Erythroblast (primary cell): ENCODE measurements around the gene ZNF343.

Experiments used
- DNase-seq, 2 experiments: peaks; one replicate each; lab custom pipeline; 2025; lab: John Stamatoyannopoulos, UW
- GATA1 ChIP-seq: IDR thresholded peaks from 2 replicates; pipeline ENCODE4 v1.6.1; 2011; ENCODE audit warnings: low read depth, mild to moderate bottlenecking, control low read depth, low read length, moderate library complexity
- POLR2A ChIP-seq: IDR thresholded peaks from 2 replicates; pipeline ENCODE4 v1.6.1; 2011; ENCODE audit warnings: mild to moderate bottlenecking, low read length

ZNF343 gene

DNA sequence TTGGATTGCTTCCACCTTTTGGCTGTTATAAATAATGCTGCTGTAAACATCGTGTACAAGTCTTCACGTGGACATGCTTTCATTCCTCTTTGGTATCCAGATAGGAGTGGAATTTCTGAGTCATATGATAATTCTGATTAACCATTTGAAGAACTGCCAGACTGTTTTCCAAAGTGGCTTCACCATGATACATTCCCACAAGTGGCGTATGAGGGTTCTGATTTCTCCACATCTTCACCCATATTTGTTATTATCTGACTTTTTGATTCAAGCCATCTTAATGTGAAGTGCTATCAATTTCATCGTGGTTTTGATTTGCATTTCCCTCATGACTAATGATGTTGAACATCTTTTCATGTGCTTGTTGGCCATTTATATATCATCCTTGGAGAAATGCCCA lies 35.2 kb downstream of the ZNF343 start:
- DNase-seq, result no peak
- TF ChIP-seq POLR2A, result no peak
- TF ChIP-seq GATA1, result no peak

DNA sequence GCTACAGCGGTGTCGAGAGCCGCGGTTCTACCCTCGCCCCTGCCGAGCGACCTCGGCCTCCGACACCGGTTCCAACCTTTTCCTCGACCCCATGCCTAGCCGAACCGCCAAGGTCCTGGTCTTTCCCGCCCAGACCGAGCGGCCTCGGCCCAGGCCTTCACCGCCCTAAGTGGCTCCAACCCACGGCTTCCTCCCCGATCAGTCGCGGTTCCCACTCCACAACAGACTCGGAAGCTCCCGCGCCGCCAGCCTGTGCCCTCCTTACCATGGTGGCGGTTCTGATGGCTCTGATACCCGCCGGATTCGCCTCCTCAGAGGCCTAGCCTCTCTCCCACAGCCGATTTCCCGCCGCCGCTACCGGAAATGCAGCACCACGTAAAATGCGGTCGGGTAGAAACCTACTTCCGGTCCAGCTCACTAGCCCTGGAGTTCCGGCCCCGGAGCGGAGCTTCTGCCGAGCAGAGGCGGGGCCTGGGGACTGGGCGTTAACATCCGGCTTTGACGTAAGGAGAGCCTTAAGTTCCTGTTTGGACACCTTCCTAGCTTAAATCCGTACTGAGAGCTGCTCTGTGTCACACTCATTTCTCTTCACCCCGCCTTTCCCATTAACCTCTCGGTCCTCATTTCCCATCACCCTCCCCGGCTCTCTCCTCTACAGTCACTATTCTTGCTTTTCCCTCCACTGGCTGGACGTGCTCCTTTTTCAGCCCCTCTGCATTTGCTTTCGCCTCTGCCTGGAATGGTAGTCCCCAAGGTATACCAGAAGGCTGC lies 38.1 kb downstream of the ZNF343 start, which contains the start of gene SNRPB:
Gene SNRPB, minus strand, starts transcription at position 367 of the 771 bp plus-strand sequence. Its CDS starts 99 bp downstream, at position 268.
- peak; percentile 99 for DNase-seq
- TF ChIP-seq GATA1 (no peak), POLR2A (peak; percentile 98)

DNA sequence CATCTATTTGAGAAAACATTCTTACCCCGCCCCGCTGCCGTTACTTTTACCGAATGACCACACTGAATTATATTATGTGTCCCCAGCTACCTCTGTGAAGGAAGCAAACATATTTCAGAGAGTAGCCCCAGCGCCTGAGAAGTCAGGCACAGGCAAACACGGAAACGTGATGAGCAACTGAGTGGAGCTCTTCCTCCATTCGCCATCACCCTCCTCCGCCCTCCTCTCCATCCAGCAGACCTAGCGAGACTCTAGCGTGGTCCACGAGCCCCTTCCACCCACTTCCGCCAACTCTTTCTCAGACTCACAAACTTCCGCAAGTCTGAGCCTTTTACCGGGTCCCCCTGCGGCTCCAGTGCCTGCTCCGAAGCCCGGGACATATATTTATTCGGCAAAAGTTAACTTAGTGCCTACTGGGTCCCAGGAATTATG lies 38.7 kb downstream of the ZNF343 start:
- DNase-seq, result peak; percentile 74 to 80
- TF ChIP-seq POLR2A (no peak), GATA1 (no peak)

DNA sequence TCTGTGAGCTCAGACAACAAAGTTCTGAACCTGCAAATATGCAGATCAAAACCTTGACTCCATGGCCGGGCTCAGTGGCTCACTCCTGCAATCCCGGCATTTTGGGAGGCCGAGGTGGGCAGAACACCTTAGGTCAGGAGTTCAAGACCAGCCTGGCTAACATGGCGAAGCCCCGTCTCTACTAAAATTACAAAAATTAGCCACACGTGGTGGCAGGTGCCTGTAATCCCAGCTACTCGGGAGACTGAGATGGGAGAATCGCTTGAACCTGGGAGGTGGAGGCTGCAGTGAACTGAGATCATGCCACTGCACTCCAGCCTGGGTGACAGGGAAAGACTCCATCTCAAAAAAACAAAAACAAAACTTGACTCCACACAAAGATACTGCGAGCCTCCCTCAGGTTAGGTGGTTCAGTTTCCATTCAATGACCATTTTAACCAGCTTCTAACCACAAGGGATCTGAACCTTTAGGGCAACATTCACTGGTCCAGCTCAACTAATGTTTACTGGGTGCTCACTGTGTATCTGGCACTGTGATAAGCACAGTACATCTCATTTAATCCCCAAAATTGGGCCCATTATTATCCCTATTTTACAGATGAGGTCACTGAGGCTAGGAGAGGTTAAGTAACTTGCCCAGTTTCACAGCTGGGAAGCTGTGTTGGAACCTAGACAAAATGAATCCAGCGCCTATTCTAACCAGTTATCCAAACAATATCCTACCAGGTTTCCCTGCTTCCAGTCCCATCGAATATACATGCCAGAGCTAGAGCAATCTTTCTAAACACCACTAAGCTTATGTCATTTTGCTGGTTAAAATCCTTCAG lies 39.9 kb downstream of the ZNF343 start:
- DNase-seq, result peak in 1 of 2 experiments; percentile 37
- TF ChIP-seq GATA1, result no peak
- TF ChIP-seq POLR2A, result no peak

DNA sequence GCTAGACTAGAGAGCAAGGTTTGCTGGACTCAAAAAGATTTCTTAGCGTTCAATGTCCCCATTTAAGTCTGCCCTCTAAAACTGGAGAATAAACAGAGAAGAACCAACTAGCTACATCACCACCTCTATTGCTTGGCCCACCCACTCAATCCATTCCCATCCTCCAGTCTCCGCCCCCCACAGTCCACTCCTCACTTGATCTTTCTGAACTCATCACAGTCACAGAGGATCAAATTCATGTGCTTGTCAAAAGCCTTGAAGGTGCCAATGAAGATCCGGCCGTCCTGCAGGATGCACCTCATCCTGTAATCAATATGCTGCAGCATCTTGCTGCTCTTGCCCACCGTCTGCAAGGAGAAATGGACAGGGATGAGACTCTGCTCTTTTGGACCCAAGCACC lies 41.3 kb downstream of the ZNF343 start:
- no peak for DNase-seq
- TF ChIP-seq GATA1 (no peak), POLR2A (no peak)

DNA sequence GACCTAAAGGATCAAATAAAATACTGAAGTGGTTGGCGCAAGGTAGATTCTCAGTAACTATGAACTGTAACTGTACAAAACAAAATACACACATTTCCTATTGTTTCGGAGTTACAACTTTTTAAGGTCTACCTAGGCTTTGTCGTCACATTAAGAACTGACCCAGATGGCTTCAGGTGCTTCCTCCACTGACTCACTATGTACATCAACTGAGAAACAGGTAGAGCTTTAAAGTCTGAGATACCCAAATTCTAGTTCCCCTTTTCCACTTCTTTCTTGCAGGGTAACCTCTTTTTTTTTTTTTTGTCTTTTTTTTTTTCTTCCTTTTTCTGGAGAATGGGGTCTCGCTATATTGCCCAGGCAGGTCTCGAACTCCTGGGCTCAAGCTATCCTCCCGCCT lies 43.6 kb downstream of the ZNF343 start:
- DNase-seq, result no peak
- TF ChIP-seq GATA1, result no peak
- no peak for TF ChIP-seq POLR2A

DNA sequence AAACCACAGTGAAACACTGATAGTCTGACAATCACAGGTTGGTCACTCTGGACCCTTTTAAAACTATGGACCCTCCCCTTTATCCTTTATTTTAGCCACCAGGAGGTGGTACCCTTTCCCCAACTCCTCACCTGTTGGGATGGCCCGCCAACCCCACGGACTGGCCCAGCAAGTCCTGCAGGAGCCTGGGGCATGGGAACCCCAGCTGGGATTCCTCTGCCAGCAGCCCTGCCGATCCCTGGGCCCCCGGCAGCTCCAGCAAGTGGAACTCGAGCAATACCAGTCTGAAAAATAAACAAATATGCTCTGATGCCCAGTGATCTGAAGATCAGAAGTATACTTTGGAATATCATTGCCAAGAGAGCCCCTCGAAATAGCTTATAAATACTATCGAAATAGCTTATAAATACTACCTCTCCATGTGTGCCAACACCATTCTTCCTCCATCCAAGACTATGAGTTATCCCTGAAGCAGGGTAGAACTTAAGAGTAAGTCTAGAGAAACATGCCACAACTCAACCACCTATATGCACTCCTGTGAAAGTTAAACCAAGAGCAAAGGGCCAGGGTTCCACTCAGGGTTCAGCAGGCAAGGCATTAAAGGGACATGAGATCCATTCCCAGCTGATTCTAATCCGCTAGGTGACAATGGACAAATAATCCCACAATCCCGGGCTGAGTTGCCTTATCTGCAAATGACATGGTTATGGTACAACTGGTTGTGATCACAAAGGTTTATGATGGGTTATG lies 44.9 kb downstream of the ZNF343 start:
- TF ChIP-seq POLR2A (no peak), GATA1 (no peak)
- no peak for DNase-seq

DNA sequence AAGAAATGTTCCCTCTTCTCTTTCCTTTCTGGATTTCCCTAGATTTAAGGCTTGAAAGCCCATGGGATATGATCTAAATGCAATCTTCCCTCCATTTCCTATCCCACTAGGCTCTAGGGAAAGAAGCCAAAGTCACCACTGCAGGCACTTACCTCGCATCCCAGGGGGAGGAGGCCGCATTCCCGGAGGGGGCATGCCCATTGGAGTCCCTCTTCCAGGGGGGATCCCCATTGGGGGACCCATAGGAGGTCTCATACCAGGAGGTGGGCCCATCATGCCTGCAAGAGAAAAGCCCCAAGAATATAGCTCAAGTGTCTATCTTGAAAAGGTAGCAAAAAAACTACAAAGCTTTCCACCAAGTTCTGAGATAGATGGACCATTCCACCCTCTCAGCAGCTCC lies 46.2 kb downstream of the ZNF343 start:
- no peak for DNase-seq
- TF ChIP-seq POLR2A (no peak), GATA1 (no peak)

DNA sequence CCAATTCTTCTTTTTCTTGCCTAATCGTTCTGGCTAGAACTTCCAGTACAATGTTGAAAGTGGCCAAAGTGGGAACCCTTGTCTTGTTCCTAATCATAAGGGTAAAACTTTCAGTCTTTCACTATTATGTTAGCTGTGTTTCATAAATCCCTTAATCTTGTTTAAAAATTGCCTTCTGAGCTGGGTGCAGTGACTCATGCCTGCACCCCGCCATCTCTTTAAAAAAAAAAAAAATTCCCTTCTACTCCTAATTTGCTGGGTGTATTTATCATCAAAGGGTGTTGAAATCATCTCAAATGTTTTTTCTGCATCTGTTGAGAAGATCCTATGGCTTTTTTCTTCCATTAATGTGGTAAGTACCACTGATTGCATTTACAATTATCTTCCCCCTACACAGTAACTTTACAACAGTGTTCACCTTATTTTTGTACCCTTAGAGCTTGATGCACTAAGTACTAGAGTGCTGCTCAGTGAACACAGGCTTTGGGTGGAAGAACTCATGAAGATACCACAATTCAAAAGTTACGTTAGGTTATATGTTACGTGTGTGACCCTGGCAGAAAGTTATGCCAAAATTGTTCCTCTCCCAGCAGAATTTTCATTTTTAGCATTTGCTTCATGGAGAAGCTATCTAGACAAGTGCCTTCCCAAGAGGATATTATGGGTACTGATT lies 47.8 kb downstream of the ZNF343 start:
- DNase-seq, result no peak
- TF ChIP-seq POLR2A (no peak), GATA1 (no peak)

DNA sequence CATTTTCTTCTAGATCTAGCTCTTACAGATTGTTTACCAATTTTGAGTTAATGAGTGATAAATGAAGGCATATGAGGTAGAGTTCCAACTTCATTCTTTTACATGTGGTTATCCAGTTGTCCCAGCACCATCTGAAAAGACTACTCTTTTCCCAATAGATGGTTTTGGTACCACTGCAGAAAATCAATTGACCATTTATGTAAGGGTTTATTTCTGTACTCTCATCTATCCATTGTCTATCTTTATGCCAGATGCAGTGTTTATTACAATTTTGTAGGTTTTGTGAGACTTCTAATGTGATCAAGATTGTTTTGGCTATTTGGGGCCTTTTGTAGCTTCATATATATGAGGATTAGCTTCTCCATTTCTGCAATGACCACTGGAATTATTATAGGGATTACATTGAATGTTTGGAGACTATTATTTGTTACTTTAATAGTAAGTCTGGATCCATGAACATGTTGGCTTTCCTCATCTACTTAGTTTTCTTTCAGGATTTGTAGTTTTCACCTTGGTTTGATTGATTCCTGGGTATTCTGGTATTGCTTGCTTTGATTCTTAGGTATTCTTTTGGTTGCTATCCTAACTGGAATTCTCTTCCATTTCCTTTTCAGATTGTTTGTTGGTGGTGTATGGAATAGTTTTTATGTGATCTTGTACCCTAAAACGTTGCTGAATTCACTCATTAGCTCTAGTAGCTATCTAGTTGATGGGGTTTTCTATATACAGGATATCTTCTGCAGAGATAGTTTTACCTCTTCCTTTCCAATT lies 48.5 kb downstream of the ZNF343 start:
- no peak for DNase-seq

DNA sequence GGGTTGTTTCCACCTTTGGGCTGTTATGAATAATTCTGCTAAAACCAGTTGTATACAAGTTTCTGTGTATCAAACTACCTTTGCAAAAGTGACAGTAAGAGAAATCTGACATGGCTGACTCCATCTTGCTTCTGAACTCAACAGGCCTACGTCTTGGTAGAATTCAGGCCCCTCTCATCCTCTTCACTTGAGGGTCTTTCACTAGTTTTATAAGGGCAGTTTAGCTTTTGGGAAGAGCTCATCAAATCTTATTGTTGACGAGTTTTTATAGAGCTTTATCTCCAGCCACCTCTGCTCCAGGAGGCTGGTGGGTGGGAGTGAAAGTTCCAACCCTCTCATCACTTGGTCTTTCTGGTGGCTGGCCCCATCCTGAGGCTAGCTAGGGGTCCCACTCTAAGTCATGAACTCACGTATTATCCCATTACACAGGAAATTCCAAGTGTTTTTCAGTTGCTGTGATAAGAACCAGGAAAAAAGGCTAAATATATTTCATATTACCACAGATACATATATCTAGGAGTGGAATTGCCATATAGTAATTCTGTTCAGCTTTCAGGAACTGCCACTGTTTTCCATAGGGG lies 49.7 kb downstream of the ZNF343 start:
- DNase-seq, result no peak
- TF ChIP-seq GATA1 (no peak), POLR2A (peak; percentile 16)

More for the DNA sequence above, 48.5 kb downstream of the ZNF343 start:
- TF ChIP-seq GATA1, result no peak
- peak; percentile 17 for TF ChIP-seq POLR2A
